Measurements from ENCODE around the gene YBEY. TPM values are rescaled to one million over a fixed set of nuclear protein-coding genes. Genes with fewer than 3 reads are reported as not detected.

YBEY gene
- polyA plus RNA-seq, 3 donors, result 4.1 to 8.6 (median 5.2) TPM

DNA sequence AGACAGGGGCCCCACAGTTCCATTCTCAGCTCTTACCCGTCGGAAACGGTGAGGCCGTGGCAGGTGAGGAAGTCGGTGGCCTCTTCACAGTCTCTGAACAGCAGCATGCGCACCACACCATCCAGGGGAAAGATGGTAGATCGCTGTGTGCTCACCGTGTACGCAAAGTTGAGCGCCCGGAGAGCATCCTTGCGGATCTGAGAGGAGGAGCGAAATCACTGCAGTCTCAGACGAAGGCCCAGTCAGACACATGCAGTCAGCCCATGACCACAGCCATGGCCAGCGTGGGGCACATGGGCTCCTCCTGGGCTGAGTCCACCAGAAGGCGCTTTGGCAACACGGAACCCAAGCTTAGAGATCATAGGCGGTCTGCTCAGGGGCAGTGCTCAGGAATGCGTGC, 19.2 kb upstream of the YBEY start:
- H3K4me3 Mint-ChIP-seq, result no peak overlapping the region
- peaks cover 80 to 99% of the 10 kb centered on the region in 2 donors for H3K36me3 Mint-ChIP-seq
- peak overlapping the region in 1 of 7 donors; percentile 38 for H3K27ac Mint-ChIP-seq
- H2AFZ ChIP-seq (ENCODE audit: insufficient read depth, low read depth, low read length, poor library complexity, severe bottlenecking), result no peak overlapping the region
- H3K4me2 ChIP-seq (replicated peaks; ENCODE audit: extremely low read depth, low read length, poor library complexity, severe bottlenecking), result no peak overlapping the region
- no peak for DNase-seq
- H3K79me2 ChIP-seq (ENCODE audit: insufficient read depth, low read length), result no peaks in the 10 kb centered on the region
- H3K9ac ChIP-seq (ENCODE audit: insufficient read depth, low read length, poor library complexity, severe bottlenecking), result no peak overlapping the region
- intact Hi-C loops (cut with micrococcal nuclease), result no loop called here
- H3K9me3 ChIP-seq (replicated peaks in 1 of 2; ENCODE audit: control insufficient read depth in 1 of 2, insufficient read depth in 1 of 2, low read length in 2 of 2), result no peaks in the 10 kb centered on the region
- TF ChIP-seq, protein P1, sequence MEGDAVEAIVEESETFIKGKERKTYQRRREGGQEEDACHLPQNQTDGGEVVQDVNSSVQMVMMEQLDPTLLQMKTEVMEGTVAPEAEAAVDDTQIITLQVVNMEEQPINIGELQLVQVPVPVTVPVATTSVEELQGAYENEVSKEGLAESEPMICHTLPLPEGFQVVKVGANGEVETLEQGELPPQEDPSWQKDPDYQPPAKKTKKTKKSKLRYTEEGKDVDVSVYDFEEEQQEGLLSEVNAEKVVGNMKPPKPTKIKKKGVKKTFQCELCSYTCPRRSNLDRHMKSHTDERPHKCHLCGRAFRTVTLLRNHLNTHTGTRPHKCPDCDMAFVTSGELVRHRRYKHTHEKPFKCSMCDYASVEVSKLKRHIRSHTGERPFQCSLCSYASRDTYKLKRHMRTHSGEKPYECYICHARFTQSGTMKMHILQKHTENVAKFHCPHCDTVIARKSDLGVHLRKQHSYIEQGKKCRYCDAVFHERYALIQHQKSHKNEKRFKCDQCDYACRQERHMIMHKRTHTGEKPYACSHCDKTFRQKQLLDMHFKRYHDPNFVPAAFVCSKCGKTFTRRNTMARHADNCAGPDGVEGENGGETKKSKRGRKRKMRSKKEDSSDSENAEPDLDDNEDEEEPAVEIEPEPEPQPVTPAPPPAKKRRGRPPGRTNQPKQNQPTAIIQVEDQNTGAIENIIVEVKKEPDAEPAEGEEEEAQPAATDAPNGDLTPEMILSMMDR (IDR thresholded peaks at IDR 0.05), result no peak
- peaks cover 15% of the 10 kb centered on the region for H4K20me1 ChIP-seq (ENCODE audit: insufficient read depth, low read length)
- peaks cover 0 to 2% (median 0%) of the 10 kb centered on the region in 7 donors for H3K9me3 Mint-ChIP-seq
- no peaks in the 10 kb centered on the region for H3K27me3 Mint-ChIP-seq (ENCODE audit: low read depth in 3 of 3)
- WGBS (ENCODE audit: insufficient coverage), result 99% methylated on average over 19 of the region's 19 CpGs
- no peak overlapping the region for H3K4me3 ChIP-seq (replicated peaks in 1 of 3; ENCODE audit: low read depth in 2 of 3, low read length in 3 of 3)
- no peak overlapping the region for H3K27ac ChIP-seq (ENCODE audit: low read depth in 1 of 2, low read length in 2 of 2)
- H3K36me3 ChIP-seq (replicated peaks in 1 of 2; ENCODE audit: control insufficient read depth in 1 of 2, insufficient read depth in 2 of 2, low read length in 2 of 2), result peaks cover 80 to 96% of the 10 kb centered on the region in 2 donors
- H3K27me3 ChIP-seq (ENCODE audit: control insufficient read depth in 2 of 2, insufficient read depth in 2 of 2, low read length in 2 of 2), result no peaks in the 10 kb centered on the region
- H3K4me1 Mint-ChIP-seq, result no peaks in the 10 kb centered on the region
- no peaks in the 10 kb centered on the region for H3K4me1 ChIP-seq (ENCODE audit: control insufficient read depth in 1 of 2, insufficient read depth in 2 of 2, low read length in 2 of 2)

DNA sequence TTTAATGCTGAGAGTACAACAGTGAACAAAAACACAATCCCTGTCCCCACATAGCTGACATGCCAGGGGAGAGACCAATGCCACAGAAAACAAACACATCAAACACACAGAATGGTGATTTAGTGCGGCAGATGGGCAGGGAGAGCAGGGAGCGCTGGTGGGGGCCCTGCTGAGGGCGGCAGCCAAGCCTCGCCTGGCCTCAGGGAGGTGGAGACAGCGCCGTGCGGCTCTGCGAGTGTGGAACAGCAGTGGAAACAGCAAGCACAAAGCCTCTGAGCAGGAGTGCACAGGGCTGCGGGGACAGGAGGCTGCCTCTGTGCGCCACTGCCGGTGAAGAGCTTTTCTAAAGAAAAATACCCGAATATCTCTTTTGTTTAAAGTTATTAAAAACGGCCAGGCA, 17.8 kb upstream of the YBEY start:
- intact Hi-C loops (cut with micrococcal nuclease), result no loop called here
- H3K4me3 Mint-ChIP-seq, result no peak overlapping the region
- no peaks in the 10 kb centered on the region for H3K27me3 ChIP-seq (ENCODE audit: control insufficient read depth in 2 of 2, insufficient read depth in 2 of 2, low read length in 2 of 2)
- H3K36me3 Mint-ChIP-seq, result peaks cover 85 to 99% of the 10 kb centered on the region in 2 donors
- H3K4me1 Mint-ChIP-seq, result no peaks in the 10 kb centered on the region
- H3K27ac Mint-ChIP-seq, result no peak overlapping the region
- no peaks in the 10 kb centered on the region for H3K79me2 ChIP-seq (ENCODE audit: insufficient read depth, low read length)
- no peaks in the 10 kb centered on the region for H3K27me3 Mint-ChIP-seq (ENCODE audit: low read depth in 3 of 3)
- DNase-seq, result no peak
- no peak overlapping the region for H3K9ac ChIP-seq (ENCODE audit: insufficient read depth, low read length, poor library complexity, severe bottlenecking)
- H3K9me3 ChIP-seq (replicated peaks in 1 of 2; ENCODE audit: control insufficient read depth in 1 of 2, insufficient read depth in 1 of 2, low read length in 2 of 2), result no peaks in the 10 kb centered on the region
- no peak overlapping the region for H3K4me2 ChIP-seq (replicated peaks; ENCODE audit: extremely low read depth, low read length, poor library complexity, severe bottlenecking)
- H3K9me3 Mint-ChIP-seq, result peaks cover 0 to 2% (median 0%) of the 10 kb centered on the region in 7 donors
- H3K27ac ChIP-seq (ENCODE audit: low read depth in 1 of 2, low read length in 2 of 2), result no peak overlapping the region
- H3K4me3 ChIP-seq (replicated peaks in 1 of 3; ENCODE audit: low read depth in 2 of 3, low read length in 3 of 3), result no peak overlapping the region
- 96% methylated on average over 12 of the region's 13 CpGs for WGBS (ENCODE audit: insufficient coverage)
- no peaks in the 10 kb centered on the region for H3K4me1 ChIP-seq (ENCODE audit: control insufficient read depth in 1 of 2, insufficient read depth in 2 of 2, low read length in 2 of 2)
- peaks cover 18% of the 10 kb centered on the region for H4K20me1 ChIP-seq (ENCODE audit: insufficient read depth, low read length)
- H3K36me3 ChIP-seq (replicated peaks in 1 of 2; ENCODE audit: control insufficient read depth in 1 of 2, insufficient read depth in 2 of 2, low read length in 2 of 2), result peaks cover 92 to 99% of the 10 kb centered on the region in 2 donors
- H2AFZ ChIP-seq (ENCODE audit: insufficient read depth, low read depth, low read length, poor library complexity, severe bottlenecking), result no peak overlapping the region
- TF ChIP-seq, protein P1 (IDR thresholded peaks at IDR 0.05), result no peak

Measured in CD14-positive monocyte (primary cell).